HG02763 (cell line): ENCODE results near the gene SLC38A2.
A peak's percentile ranks its signal among the peaks of the same experiment; 100 is the strongest.

Experiments used
- ATAC-seq: cut with Tn5 transposase; IDR thresholded peaks from one replicate; pipeline ENCODE4 v1.9.1; 2021; ENCODE audit warnings: mild to moderate bottlenecking, moderate library complexity; ENCODE audit not compliant: unreplicated experiment

SLC38A2 gene

GRCh38 chr12:46377678-46378077, 5.1 kb upstream of the SLC38A2 start:
- ATAC-seq = no peak

DNA sequence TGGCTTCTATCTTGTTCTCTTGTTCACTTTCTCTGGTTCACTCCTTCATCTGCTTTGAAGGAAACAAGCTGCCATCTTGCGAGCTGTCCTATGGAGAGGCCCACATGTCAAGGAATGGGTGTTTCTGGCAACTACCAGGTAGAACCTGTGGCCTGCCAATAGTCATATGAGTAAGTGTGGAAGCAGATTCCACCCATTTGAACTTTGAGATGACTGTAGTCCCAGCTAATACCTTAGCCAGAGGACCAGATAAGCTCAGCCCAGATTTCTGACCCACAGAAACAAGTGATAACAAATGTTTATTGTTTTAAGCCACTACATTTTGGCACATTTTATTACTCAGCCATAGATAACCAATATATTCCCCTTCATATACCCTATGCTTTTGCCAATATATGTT, 4.0 kb upstream of the SLC38A2 start:
- ATAC-seq = no peak

DNA sequence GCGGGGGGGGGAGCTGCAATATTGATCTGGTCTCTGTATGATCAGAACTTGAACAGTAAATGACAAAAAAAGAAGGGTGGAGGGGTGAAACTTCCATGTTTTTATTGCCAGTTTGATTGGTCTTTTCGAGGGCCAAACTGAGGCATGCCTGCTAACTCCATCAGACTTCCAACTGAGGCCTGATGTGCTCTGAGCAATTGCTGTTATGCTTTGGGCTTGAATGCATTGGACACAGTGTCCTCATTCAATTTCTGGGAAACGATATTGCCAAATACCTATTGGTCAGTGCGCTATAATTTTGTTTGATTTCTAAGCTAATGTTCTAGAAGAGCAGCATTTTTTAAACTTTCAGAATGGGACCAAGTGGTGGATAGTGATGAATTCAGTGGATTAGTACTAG, 2.1 kb upstream of the SLC38A2 start:
- no peak for ATAC-seq

GRCh38 chr12:46374310-46374709, 1.7 kb upstream of the SLC38A2 start:
- ATAC-seq = no peak

DNA sequence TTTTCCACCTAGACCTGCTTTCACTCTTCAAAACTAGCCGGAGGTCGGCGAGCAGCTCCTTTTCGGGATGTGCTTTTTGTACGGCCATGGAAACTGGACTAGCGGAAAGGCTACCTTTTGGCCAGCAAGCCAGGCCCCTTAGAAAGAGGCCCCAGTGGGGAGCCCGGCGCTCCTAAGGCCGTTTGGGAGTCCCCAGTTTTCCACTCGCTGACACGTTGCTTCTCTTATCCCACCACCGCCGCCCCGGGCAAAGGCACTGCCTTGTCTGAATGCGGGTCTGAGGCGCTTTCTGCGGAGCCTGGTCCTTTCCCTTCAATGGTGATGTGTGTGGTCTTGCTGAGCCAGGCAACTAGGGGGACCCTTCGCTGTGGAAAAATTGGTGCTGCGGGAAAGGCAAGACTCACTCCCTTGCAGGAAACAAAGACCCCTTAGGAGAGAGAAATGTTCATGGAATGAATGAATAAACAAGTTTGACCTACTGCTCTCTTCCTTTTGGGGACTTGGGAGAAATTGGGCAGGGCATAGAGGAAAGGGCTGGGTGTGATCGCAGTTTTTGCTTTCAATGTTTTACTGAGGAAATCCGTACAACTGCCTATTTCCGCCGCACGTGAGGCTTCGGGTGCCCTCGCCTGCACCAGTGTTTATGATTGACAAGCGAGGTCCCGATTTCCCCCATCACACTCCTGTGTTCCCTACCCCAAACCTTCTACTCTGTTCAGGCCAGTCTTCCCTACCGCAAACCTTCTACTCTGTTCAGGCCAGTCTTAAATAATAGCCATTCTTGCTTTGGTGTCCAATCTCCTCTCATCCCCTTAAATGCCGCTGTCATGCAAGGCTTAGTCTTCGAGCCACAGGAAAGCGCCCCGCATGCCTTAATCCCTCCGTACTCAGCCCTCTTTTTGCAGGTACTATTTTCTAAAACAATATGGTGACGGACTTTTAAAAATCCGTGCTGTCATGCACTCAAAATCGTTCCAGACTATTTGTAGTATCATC, 1.0 kb upstream of the SLC38A2 start:
- no peak for ATAC-seq

DNA sequence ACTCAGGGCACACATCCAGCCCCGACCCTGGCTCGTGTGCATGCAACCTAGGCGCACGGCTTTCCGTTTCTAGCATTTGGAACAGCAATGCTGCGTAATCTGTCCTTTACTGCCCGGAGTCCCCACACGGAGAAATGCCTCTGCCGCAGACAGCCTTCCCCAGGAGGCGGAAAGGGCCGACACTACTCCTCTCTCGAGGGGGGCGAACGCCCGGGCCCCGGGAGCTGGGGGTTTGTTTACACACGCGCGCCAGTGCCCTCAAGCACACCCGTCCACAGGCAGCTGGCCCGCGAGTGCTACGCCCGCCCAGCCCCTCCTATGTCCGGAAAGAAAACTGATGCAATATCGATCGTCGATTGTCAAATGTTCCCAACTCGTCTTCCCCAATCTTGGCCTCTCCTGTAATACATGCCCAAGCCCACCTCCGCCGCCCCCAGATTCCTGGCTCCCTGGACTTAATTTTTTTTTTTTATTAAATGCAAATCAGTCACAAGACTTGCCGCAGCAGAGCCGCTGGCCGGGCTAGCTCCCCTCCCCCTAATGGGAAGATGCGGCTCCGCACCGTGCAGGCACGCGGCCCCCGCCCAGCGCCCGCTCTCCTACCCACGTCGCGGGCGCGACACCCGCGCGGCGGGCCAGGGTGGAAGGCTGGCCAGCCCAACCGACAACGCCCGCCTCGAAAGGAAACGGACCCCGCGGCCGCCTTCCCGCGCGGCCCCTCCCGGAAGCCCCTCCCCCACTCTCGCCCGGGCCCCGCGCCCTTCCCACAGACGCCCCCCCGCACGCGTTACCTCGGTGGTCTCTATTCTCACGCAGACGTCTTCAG, 642 bp downstream of the SLC38A2 start:
- ATAC-seq = peak; percentile 22

DNA sequence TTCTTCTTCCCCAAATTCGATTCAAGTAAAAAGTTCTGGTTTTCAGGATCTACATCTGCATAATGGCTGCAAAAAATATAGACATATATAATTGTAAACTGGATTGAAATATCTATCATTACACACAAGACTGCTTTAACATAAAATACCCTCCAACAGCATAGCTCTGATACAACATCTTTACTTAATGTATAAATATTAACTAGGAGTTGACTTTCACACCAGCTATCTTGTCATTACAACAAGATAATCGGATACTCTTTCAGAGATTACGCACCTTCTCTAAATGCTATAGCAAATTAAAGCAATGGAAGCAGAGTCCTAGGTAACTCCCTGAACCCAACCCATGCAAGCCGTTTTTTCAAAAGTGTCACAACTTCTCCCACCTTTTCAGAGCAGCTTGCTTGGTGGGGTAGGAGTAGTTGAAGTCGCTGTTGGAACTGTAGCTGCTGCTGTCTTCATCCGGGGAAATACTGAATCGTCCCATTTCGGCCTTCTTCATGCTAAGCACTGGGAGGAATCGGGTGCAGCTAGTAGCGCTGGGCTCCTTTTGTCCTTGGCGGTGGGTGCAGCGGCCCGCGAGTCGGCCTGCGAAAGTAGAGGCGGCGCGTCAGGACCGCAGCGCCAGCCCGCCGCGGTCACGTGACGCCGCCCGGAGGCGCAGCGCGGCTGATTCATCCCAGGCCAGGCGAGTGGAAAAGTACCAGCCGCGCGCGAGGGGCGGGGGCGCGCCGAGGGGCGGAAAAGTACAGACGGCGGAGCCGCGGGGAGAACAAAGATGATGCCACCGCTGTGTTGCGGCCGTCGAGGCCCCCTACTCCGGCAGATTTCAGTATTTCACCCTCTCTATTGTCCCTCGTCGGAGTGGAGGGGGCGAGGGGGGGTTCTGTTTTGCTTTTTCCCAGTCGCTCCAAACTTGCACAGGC, 1.5 kb downstream of the SLC38A2 start:
- peak; percentile 52 for ATAC-seq

GRCh38 chr12:46370380-46370734, 2.2 kb downstream of the SLC38A2 start:
- no peak for ATAC-seq

DNA sequence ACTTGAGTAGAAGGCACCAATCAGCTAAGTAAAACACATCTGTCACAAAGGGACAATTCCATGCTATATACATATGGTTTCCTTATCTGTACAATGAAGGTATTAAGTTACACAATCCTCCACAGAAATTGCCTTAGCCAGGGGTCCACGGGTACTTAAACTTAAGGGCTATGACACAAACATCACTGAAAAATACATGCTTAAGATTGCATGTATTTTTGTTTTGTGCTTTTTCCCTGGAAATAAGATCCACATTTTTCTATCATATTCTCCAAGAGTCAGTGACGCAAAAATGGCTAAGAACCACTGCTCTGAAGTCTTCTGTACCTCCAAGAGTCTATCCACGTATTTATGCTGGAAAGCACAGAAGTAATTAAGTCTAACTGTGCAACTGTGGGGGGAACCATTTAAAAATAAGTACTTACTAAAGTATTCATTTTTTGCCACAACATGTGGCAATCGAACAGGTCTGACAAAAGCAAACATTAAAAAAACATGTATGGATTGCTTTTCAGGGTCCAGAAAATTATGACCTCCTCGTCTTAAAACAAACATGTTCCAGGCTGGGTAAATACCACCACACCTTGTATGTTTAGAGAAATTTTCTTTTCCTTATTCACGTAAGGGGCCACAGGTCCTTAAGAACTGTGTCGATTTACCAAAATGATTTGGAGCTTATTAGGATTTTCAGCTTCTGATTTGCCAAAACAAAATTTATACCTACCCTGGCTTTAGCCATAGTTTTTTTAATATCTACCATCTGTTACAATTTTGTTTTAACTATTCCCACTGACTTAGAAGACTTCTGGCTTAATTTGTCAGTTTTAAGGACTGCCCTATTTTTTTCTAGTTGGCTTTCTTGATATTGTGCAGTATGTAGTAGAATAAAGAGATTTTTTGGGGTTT, 2.8 kb downstream of the SLC38A2 start:
- ATAC-seq = no peak

DNA sequence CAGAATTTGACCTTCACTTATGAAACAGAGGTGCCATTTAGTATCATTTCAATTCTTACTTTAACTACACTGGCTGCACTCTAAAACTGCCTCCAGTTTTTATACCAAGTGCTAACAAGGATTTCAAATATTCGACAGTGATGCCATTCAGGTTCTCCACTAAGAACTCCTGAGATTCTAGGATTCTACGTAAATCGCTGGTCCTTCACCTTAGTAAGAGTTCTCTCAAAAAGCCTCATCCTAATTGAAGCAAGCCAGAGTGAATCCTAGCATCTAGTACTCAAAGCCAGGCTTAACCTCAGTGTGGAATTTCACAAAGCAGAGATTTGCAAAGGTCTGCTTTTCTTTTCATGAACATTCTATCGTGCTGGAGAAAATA, 3.5 kb downstream of the SLC38A2 start:
- ATAC-seq = no peak

DNA sequence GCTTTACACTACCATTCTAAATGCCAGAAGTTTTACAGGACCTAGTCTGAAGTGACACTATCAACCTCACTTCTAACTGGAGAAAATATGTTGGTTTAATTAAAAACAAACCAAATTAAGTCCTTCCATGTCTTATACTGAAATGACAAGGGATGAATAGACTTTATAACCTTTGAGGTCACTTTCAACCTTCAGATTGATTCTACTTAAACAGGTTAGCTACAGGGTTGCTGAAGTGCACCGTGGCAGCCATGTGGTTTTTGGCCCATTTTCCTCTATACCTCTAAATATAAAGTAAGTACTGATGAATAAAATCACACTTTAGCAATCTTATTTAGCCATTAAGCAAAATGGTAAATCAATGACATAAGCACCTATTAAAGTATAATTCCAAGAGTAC, 3.9 kb downstream of the SLC38A2 start:
- ATAC-seq = no peak

- no peak for ATAC-seq
Observed at GRCh38 chr12:46368138-46368537, 4.4 kb downstream of the SLC38A2 start.

DNA sequence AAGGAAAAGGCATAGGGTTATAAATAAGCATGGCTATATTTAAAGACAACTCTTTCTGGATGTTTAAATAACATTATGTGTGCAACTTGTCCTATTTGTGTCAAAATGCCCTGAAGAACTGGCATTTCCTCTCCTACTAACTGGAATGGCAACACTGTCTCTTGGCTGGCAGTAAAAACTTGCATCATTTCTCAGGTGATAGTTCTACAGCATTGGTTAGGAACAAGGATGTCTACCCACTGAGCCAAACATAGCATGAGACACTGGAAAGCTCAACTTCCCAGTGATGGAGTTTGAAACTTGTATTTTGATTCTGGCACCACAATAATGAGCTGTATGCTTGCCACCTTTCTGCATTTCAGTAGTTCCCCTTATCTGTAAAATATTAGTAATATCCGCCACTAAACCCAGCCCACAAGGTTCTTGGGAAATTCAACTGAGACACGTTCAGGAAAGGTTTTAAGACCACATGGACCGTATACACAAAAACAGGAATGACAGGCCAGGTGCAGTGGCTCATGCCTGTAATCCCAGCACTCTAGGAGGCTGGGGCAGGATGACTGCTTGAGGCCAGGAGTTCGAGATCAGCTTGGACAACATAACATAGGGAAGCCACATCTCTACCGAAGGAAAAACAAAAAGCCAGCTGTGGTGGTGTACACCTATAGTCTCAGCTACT, 5.1 kb downstream of the SLC38A2 start:
- no peak for ATAC-seq

DNA sequence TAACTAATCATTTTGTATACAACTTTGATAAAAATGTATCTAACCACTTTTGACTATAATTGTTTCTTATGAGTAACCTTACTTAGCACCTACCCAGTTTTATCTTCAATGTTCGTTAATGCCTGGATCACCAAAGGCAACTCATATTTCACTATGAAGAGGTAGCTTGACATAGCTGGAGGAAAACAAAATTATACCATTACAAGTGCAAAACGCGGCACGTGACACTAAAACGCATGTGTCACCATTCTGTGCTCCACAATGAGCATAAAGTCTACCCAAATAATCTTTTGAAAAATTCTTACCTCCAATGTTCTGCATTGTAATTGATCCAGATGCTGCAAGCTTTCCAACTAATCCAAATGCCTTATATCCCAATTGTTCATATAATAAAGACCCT, 5.8 kb downstream of the SLC38A2 start:
- ATAC-seq = no peak

DNA sequence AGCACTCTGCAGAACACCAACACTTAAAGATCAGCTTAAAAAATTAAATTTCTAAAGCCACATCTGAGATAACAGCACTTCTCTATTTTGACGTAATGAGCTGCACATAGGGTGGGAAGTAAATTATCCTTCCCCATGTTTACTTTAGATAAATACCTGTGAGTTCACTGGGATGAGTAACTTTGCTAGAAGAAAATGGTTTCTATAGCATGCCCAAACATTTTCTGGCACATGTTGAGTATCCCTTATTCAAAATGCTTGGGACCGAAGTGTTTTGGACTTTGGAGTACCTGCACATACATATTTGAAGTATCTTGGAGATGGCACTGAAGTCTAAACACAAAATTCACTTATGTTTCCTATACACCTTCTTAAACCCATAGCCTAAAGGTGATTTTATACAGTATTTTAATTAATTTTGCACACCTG, 6.6 kb downstream of the SLC38A2 start:
- no peak for ATAC-seq

- no peak for ATAC-seq
Observed at GRCh38 chr12:46364777-46365580, 7.6 kb downstream of the SLC38A2 start.

- ATAC-seq = no peak
Observed at GRCh38 chr12:46364300-46364696, 8.3 kb downstream of the SLC38A2 start.

GRCh38 chr12:46363582-46364299, 8.8 kb downstream of the SLC38A2 start:
- no peak for ATAC-seq
